ENCODE results near the gene MVB12B. TPM values are rescaled to one million over a fixed set of nuclear protein-coding genes. Genes with fewer than 3 reads are reported as not detected.

Gene MVB12B
- total RNA-seq, 1 experiment from 2014 or later: 10.7 TPM

DNA sequence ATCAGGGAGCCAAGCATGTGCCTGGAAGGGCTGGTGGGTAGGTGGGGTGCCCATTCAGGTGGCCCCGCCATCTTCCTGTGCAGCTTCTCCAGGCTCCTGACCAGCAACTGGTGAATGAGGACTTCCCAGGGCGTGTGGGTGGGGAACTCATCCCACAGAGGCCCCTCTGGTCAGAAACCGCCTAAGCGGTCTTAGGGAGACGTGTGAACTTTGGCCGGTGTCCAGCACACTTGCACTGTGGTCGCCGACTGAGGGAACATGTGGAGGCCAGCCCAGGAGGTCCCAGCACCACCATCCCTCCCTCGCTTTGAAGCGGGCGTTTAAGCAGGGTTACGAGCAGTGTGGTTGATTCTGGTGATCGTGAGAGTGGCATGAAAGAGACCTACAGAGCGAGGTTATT lies 77.8 kb downstream of the MVB12B start:
- no peak for DNase-seq (ENCODE audit: low spot score)

DNA sequence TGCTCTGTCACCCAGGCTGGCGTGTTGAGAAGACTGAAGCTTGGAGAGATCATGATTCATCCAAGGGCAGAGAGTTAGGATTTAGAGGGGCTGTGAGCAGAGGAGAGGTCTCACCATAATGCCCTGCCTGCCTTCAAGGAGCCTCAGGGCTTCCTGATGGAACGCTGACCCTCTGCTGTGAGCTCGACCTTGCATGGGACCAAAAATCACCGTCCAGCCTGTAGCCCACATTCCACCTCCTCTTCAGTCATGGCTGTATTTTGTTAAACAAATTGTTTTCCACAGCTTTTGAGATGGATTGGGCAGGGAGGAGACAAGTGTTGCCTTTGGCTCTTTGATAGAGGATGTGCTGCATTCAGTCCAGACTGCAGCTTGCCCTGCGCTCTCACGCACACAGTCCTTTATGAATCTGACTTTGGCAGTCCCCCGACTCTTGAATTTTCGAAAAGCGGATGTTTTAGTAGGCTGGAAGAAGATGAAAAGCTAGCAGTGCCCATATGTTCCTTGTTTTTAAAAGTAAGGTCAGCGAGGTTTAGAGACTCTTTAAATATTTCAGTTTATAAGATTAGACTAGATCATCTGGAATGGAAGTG lies 79.5 kb downstream of the MVB12B start:
- DNase-seq (ENCODE audit: low spot score): no peak

DNA sequence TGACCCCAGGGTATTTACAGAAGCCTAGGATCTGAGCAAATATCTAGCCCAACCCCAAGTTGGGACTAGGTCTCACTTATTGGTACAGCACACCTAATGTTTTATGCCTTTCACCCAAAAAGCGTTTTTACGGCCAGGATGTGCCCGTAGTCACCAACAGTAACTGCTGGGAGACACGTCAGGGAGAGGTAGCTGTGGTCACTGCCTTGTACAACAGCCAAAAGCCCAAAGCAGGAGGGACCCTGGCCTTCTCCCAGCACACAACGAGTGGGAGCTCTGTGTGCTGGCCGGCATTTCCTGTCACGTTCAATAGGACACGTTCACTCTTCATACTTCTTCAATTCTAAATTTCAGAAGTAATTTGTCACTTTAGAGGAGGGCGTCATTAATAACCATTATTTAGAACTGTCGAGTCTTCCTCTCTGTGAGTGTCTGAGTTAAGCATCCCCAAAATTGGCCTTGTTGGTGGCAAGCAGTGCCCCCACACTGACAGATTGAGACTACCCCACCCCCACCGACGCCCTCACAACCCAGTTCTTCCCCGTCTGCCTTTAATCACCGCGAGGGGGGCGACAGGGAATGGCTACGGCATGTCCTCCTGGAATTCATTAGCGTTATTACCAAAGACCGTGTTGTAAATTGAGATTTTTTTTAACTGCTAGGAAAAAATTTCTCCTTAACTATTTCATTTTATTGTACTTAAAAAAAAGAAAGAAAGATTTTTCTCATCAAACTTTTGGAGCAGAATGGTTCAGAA lies 80.7 kb downstream of the MVB12B start:
- DNase-seq (ENCODE audit: low spot score): no peak

DNA sequence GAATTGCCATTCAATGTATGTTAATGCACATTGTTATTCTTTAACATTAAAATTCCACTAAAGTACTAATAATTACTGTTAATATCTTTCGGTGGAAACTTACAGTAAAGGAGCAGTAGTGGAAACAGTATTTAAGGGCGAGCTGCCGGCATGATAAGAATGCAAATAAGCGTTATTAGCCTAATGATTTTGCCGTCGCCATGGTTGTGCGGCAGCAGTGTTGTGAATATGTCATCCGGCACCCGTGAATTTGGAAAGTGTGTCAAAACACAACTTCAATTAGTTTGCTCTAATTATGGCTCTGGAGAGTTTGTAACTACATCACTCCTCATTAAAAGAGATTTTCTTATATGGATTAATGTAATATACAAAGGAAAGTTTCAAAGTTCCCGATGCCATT lies 81.4 kb downstream of the MVB12B start:
- no peak for DNase-seq (ENCODE audit: low spot score)

DNA sequence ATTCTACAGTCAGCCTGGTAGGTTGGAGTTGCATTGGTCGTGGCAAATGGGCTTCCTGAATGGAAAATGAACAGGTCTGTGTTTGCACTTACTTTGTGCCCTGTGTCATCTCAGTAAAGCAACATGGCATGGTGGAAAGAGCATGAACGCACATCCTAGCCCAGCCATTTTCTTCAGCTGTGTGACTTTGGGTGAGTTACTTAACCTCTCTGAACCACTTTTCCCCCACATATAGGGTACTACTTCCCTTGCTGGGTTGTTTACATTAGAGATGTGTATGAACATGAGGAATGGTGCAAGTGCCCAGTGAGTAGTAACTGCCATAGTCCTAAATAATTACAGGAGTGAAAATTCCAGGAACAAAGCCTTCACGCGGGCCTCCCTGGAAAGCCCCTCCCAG lies 83.6 kb downstream of the MVB12B start:
- no peak for DNase-seq (ENCODE audit: low spot score)

DNA sequence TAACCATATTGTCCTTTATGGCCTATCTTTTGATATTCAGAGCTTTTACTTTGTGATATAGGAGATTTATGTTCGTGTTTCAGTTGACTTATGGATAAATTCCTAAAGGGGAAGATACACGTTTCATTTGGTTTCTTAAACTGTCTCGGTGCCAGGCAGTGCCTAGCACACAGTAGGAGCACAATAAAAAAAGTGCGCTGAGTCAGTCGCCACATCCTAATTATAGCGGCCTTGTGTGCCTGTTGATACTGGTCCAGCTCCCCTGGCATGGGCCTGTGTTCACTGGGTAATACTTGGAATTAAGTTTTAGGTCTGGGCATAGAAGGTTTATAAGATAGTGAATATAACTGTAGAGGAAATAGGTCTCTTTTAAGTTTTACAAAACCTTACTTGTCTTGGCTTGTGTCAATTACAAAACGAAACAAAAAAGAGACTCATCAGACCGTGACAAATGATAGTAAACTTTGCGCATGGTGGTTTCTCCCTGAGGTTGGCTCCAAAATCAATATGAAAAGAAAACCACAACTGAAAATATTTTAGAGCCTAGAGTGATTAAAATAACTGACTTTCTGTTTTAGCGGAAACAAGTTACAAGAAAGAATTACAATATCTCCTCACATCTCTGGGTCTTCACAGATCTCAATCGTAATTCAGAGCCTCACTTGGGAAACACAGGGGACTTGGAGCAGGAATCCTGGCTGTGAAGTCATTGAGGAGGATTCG lies 84.8 kb downstream of the MVB12B start:
- no peak for DNase-seq (ENCODE audit: low spot score)

DNA sequence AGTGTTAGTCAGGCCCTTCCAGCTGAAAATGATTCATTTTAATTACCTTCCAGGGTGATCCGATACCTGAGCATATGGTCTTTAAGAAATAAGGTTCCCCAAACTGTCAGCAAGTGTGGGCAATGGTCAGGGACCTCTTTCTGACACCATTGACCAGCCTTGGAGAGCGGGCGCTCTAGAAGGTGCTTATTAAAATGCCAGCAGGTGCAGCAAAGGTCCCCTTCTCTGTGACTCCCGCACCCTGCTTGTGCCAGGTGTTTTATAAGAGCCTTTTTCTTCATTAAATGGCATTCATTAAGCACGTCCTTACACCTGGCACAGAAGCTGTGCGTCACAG lies 85.3 kb downstream of the MVB12B start:
- DNase-seq (ENCODE audit: low spot score): no peak

DNA sequence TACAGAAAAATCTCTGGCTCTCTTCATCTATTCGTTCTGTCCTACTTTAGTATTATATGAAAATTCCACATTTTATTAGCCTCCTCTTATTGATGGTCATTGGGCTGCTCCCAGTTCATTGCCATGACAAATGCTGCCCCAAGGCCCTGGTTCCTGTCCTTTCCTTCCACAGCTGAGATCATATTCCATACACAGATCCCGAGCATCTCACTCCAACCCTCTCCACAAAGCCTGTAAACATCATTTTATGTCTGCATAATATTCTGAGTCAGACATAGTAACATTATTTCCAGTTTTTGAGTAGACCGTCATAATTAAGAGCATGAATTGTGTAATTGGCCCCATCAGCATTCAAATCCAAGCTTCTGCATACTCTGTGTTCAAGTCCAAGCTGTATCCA lies 86.3 kb downstream of the MVB12B start:
- no peak for DNase-seq (ENCODE audit: low spot score)

DNA sequence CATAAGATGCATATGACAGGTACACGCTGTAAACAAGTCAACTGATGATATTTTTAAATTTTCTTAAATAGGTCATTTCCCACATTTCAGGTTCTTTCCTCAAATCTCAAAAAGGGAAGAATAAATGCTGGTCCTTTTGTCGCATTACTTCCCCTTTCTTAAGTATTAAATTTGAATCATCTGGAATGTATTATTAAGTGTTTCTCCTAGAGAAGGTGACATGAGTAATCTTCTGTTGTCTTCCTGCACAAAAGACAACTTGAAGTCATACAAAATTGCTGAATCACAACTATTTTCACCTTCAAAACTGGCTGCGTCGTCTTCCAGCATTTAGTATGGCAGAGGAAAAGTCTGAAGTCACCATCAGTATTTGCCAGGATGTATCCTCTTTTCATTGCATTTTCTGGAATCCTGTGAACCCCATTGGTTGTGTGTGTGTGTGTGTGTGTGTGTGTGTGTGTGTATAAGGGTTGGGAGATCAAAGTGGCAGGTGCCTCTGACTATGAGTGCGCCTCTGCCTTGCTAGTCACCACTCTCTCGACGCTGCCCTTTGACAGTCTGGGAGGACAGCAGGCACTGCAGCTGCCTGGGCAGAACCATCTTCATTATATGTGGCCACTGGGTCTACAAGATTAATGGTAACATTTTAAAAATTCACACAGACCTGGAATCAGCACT lies 86.9 kb downstream of the MVB12B start:
- DNase-seq (ENCODE audit: low spot score): no peak

DNA sequence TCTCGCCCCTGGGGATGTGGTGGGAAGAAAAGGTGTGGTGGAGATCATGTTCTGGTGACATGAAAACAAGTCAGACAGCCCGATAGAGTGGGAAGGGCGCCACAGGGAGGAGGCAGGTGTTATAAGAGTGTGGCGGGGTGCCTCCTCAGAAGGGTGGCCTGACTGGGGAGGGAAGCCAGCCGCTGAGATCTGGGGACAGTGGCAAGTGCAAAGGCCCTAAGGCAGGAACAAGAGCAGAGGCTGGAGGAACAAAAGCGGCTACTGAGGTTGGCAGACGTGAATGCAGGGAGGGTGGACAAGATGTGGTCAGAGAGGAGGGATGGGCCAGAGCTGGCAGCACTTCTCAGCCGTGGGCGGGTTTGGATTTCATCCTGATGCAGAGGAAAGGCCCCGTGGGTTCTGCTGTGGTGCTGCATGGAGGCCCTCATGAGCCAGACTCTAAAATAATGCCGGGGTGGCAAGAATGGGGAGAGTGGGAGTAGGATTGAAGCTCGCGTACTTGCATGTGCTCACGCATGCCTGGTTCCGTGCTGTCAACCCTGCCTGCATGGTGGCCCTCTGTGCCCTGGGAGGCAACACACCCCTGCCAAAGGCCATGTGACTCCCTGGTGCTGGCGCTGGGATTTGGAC lies 89.2 kb downstream of the MVB12B start:
- DNase-seq (ENCODE audit: low spot score): no peak

DNA sequence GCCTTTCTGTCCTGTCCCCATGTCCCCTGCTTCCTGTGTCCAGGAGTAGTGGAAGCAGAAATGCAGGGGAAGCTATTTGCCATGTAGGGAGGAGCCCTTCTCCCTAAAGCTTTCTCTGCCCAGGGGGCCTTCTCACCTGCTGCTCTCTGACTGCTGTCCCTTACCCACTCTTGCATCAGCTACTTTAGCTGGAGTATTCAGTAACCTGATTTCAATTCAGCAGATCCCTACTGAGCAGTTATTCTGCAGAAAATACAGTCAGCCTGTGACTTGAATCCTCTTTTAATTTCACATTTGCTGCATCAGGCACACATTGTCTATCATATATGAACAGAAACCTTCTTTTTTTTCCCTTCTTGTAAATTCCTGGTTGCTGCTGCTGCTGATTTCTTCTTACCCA lies 90.4 kb downstream of the MVB12B start:
- DNase-seq (ENCODE audit: low spot score): no peak

DNA sequence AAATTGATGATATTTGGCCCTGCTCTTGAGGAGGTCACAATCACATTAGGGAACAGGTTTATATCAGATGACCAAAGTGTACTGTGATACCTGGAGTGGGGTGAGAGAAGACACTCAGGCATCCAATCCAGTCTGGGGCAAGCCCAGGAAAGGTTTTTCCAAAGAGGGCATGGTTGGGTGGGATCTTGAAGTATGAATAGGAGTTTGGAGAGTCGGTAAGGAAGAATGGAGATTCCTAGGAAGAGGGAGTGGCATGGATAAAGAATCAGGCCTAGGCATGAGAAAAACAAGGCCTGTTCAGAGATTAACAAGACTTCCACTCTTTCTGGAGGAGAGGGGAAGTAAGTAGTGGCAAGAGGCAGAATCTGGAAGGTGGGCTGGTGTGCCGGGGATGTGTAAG lies 91.1 kb downstream of the MVB12B start:
- DNase-seq (ENCODE audit: low spot score): no peak

DNA sequence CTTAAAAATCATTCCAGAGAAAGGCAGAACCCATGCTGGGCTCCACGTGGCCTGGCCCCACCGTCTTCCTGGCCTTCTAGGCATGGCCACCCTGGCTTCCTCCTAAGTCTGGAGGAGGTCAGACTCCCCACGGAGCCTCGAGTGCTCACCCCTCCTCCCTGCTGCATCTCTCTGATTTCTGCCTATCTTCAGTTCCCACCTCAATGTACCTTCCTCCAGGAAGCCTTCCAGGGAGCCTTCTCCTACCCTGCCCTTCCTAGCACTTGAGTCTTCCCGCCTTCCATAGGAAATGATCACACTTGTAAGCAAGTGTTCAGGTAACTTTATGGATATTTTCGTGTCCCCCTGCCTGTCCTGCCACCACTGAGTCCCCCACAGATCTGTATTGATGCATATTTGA lies 92.0 kb downstream of the MVB12B start:
- DNase-seq (ENCODE audit: low spot score): no peak

DNA sequence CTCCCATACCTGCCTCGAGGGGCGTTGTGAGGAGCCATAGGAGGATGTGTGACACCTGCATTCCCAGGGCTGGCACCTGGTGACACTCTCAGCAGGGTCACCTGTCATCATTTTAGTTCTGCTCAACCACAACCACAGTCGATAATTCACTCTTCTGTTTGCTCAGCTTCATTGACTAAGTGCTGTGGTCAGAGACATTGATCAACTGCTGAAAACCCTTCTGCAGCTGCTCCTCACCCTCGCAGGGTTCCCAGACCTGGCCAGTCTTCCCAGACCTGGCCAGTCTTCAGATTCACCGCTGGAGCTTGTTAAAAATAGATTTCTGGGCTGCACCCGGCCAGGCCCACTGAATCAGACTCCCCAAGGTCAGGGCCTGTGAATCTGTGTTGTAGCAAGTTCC lies 92.8 kb downstream of the MVB12B start:
- peak; percentile 66 for DNase-seq (ENCODE audit: low spot score)

DNA sequence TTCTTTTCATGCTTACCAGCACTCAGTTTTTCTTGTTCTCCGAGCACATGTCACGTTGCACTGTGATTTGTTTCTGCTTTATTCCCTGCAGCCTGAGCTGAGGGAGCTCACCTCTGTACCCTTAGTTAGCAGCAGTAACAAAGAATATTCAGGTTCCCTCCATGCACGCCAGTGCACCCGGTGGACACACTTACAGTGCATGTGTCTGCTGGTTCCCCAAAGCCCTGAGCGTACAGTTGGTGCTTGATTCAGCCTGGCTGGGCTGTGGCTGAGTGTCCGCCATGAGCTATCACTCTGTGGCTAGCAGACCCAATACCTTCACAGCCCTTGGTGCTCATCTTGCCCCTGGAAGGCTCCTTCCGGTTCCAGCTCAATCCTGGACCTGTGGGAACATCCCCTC lies 93.5 kb downstream of the MVB12B start:
- DNase-seq (ENCODE audit: low spot score): no peak

DNA sequence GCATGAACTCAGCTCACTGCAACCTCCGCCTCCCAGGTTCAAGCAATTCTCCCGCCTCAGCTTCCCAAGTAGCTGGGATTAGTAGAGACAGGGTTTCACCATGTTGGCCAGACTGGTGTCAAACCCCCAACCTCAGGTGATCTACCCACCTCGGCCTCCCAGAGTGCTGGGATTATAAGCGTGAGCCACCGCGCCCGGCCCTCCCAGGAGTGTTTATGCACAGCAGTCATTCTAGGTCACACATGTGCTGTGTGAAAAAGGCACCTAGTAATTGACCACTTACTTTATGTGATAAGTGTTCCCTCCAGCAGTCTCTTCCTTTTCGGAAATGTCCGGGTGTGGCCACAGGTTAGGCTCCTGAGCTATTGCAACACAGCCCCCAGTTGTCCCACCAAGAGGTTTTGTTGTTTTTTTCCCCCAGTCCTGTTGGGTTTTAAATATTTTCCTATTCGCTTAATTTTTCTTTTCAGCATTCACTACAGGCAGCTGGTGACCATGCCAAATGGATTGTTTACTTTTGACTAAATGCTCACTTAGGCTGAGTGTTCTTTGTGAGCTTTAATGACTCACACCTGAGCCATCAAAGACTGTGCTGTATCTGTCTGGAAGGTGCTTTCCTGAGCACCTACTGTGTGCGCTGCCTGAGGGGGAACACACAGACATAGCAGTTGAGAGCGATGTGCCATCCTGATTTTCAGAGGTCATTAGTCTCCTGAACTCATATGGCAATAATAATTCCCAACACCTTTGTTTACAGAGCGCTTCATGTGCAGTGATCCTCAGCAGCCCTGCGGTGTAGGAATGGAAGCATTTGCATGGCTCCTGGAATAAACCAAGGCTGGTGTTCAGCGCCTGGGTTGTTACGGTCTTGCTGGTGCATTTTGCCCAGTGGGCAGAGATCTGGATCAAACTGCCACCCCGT lies 94.3 kb downstream of the MVB12B start:
- DNase-seq (ENCODE audit: low spot score): peak; percentile 80

DNA sequence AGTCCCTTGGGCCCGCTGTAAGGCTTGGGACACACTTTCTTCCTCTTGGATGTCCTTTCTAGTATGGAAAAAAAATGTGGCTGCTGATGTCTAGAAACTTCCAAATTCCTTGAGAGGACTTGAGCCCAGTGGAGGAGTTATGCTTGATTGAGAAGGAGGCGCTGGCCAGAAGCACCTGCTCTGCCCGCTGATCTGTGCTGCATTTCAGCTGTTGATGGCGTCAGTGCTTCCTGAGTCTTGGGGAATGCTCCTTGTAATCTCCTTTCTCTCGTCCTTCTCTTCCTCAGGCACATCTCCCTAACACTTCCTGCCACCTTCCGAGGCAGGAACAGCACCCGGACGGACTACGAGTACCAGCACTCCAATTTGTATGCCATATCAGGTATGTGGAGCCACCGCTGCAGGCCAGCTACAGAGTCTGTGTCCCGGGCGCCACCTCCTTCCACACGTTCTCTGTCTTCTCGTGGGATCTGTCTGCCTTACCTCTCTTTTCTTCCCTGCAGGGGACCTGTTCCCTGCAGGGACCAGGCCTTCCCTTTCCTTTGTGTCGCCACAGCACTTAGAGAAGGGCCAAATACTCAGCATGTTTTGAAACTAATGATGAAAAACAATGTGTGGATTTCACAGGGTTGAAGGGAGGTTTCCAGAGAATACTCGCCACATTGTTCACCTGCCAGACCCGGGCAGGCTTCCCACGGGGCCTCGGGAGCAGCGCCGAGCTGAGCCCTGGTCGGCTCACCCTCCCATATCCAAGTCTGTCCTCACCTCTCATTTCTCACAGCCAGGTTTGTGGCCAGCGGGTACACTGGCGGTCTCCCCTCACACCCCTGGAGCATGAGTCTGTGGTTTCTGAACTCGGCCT lies 95.2 kb downstream of the MVB12B start:
- DNase-seq (ENCODE audit: low spot score): no peak

DNA sequence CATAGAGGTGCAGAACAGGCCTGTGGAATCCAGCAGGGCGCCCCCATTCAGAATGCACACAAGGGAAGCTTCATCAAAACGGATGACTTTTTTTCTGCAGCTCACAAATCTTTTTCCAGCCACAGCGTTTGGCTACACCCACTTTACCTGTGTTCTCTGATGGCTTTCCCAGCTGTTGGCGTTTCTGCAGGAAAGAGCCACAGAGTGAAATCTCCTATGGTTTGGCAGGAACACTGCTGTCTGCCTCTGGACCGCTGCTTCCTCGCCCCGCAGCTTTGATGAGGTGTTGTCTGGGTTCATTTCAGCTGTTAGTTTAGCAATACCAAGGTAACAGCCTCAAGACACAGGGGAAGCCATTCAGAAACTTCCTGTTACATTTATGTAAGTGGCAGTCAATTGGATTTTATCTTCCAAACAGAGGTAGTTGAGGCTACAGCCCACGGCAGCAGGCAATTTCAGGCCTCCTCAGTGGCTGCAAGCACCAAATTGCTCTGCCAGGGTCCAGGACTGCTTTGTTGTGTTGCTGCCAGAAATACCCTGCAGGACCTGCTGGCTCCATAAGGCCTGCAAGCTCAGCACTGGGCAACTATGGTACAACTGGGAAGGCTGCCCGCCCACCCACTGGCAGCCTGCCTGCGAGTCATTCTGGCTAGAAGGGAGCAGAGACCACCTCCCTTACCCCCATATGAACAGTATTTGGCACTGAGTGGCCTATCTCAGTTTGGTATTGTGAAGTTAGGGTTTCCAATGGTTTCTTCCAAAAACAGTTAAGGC lies 96.7 kb downstream of the MVB12B start:
- no peak for DNase-seq (ENCODE audit: low spot score)

DNA sequence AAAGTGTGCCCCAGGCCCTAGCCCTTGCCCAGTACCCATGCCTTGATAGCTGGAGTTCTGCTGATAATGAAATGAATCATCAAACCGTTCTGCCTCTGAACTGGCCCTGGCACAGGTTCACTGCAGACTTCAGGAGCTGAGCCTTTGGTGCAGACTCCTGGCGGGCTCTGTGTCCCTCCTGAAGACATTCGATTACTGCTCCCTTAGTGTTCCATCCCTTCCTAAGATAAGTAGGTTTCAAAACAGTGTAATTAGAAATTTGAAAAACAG lies 97.2 kb downstream of the MVB12B start:
- DNase-seq (ENCODE audit: low spot score): no peak

DNA sequence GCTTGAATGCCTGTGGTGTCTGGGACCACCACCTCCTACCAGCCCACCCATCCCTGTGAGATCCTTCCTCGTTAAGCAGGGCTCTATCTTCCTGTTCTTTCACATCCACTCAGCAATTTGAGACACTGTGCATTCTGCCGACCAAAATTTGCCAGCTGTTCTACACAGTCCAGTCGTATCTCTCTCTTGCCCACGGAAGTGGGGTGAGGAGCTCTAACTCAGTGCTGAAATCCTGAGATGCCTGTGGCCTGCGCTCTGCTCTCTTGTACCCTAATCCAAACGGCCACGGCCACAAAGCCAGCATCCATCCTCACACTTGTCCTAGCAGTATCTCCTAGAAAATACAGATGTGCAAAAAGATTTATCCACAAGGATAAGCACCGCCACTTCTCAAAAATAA lies 97.9 kb downstream of the MVB12B start:
- DNase-seq (ENCODE audit: low spot score): no peak

All from A172 (cell line).